A549 (cell line): ENCODE results near the gene RPH3AL. TPM values are rescaled to one million over a fixed set of nuclear protein-coding genes. Genes with fewer than 3 reads are reported as not detected.

Experiments used
- ATAC-seq, 2 experiments: fragments of 200-7000 bp in 1 of 2; fragments of >200 bp in 1 of 2; cut with Nextera tagmentation in 1 of 2; cut with Tn5 transposase in 1 of 2; 3 replicates each; pipeline versions ENCODE4 v1.8.0 to v1.9.1; 2018 to 2020; ENCODE audit warnings: mild to moderate bottlenecking in 1 of 2, moderate library complexity in 1 of 2
- CTCF ChIA-PET: fragments of 300-600 bp; sonication (Branson Sonifier 250); formaldehyde crosslinking; extraction: SDS; loops from one replicate; lab custom pipeline; 2021; ENCODE audit warnings: antibody characterized with exemption, inconsistent platforms; lab: Yijun Ruan, JAX
- POLR2A ChIA-PET: fragments of 350-600 bp; formaldehyde crosslinking; extraction: SDS; loops from one replicate; lab custom pipeline; 2021; ENCODE audit warnings: antibody characterized with exemption, inconsistent platforms; lab: Yijun Ruan, JAX
- DNase-seq, 2 experiments: peaks; one replicate each; pipeline versions ENCODE4 v3.0.0 to v3.0.0-alpha.2; 2011 to 2016; ENCODE audit warnings: low read depth in 1 of 2, low spot score in 1 of 2
- FAIRE-seq: peaks from 2 replicates; lab custom pipeline; 2011; peaks lifted over from hg19 to GRCh38; lab: Jason Lieb, UNC
- H3K27ac ChIP-seq, 2 experiments: fragments of >200 bp; sonication (Bioruptor Twin); formaldehyde crosslinking; 3 replicates each; pipeline ENCODE4 v1.5.1; 2016 to 2017
- H3K4me1 ChIP-seq: fragments of >200 bp; sonication (Bioruptor Twin); formaldehyde crosslinking; 3 replicates; pipeline ENCODE4 v1.6.1; 2016
- H3K4me2 ChIP-seq: fragments of >200 bp; sonication (Bioruptor Twin); formaldehyde crosslinking; 3 replicates; pipeline ENCODE4 v1.6.1; 2016
- H3K4me3 ChIP-seq: fragments of >200 bp; sonication (Bioruptor Twin); formaldehyde crosslinking; 3 replicates; pipeline ENCODE4 v1.5.1; 2016
- H3K9me3 ChIP-seq: fragments of >200 bp; sonication (Bioruptor Twin); formaldehyde crosslinking; 3 replicates; pipeline ENCODE4 v1.6.1; 2016
- CBX8 ChIP-seq: fragments of 200-600 bp; sonication (generic); IDR thresholded peaks from 2 replicates; pipeline ENCODE4 v1.6.1; 2016
- CEBPB ChIP-seq, 2 experiments: fragments of >200 bp in 1 of 2; sonication (Bioruptor Twin) in 1 of 2; formaldehyde crosslinking in 1 of 2; IDR thresholded peaks; 2 replicates each; pipeline ENCODE4 v1.6.1; 2012 to 2016
- CHD2 ChIP-seq: fragments of 150-350 bp; IDR thresholded peaks from 2 replicates; pipeline ENCODE4 v1.6.1; 2014; ENCODE audit warnings: low read length; ENCODE audit not compliant: partially characterized antibody
- CHD4 ChIP-seq: fragments of 200-600 bp; sonication (generic); IDR thresholded peaks from 2 replicates; pipeline ENCODE4 v1.6.1; 2016; ENCODE audit warnings: antibody characterized with exemption, mild to moderate bottlenecking, borderline replicate concordance
- EHMT2 ChIP-seq: fragments of 200-600 bp; sonication (generic); IDR thresholded peaks from 2 replicates; pipeline ENCODE4 v1.6.1; 2016; ENCODE audit warnings: antibody characterized with exemption, low read depth, mild to moderate bottlenecking, moderate library complexity
- EP300 ChIP-seq, 2 experiments: fragments of >200 bp; sonication (Bioruptor Twin); formaldehyde crosslinking; IDR thresholded peaks; 2 replicates in 1 of 2; 3 replicates in 1 of 2; pipeline ENCODE4 v1.6.1; 2016 to 2017
- ESRRA ChIP-seq: fragments of 150-350 bp; IDR thresholded peaks from 2 replicates; pipeline ENCODE4 v1.6.1; 2014; ENCODE audit warnings: mild to moderate bottlenecking, low read length, borderline replicate concordance
- FOSB ChIP-seq: fragments of 250-450 bp; sonication (Bioruptor Pico); IDR thresholded peaks from 2 replicates; pipeline ENCODE4 v1.5.0; 2020; ENCODE audit warnings: mild to moderate bottlenecking, moderate library complexity
- FOXS1 ChIP-seq: fragments of 250-450 bp; sonication (Bioruptor Pico); IDR thresholded peaks from 2 replicates; pipeline ENCODE4 v1.5.0; 2020; ENCODE audit warnings: mild to moderate bottlenecking, moderate library complexity
- GATA3 ChIP-seq: IDR thresholded peaks from 2 replicates; pipeline ENCODE4 v1.6.1; 2012; ENCODE audit warnings: borderline replicate concordance
- HOXA7 ChIP-seq: fragments of 250-450 bp; sonication (Bioruptor Pico); IDR thresholded peaks from 2 replicates; pipeline ENCODE4 v1.5.0; 2020; ENCODE audit warnings: mild to moderate bottlenecking, moderate library complexity
- HOXB13 ChIP-seq: fragments of 250-450 bp; sonication (Bioruptor Pico); IDR thresholded peaks from 2 replicates; pipeline ENCODE4 v1.5.0; 2020; ENCODE audit warnings: low read depth, mild to moderate bottlenecking, moderate library complexity
- HOXB5 ChIP-seq: fragments of 250-450 bp; sonication (Bioruptor Pico); IDR thresholded peaks from 2 replicates; pipeline ENCODE4 v1.5.0; 2020; ENCODE audit warnings: mild to moderate bottlenecking, moderate library complexity
- KDM1A ChIP-seq: fragments of 200-600 bp; sonication (generic); IDR thresholded peaks from 2 replicates; pipeline ENCODE4 v1.6.1; 2016; ENCODE audit warnings: low read depth, mild to moderate bottlenecking
- MAZ ChIP-seq: fragments of 150-350 bp; IDR thresholded peaks from 2 replicates; pipeline ENCODE4 v1.6.1; 2014; ENCODE audit warnings: antibody characterized with exemption, low read depth, low read length, borderline replicate concordance
- NPAS2 ChIP-seq: fragments of 250-450 bp; sonication (Bioruptor Pico); IDR thresholded peaks from 2 replicates; pipeline ENCODE4 v1.8.0; 2022; ENCODE audit warnings: mild to moderate bottlenecking, moderate library complexity, borderline replicate concordance
- NR3C1 ChIP-seq: fragments of >200 bp; sonication (Bioruptor Twin); formaldehyde crosslinking; IDR thresholded peaks from 3 replicates; pipeline ENCODE4 v1.6.1; 2017
- PHF8 ChIP-seq: fragments of 200-600 bp; sonication (generic); IDR thresholded peaks from 2 replicates; pipeline ENCODE4 v1.6.1; 2016; ENCODE audit warnings: low read depth, mild to moderate bottlenecking, antibody characterized with exemption, moderate library complexity, borderline replicate concordance
- POLR2A ChIP-seq: IDR thresholded peaks from 2 replicates; pipeline ENCODE4 v1.6.1; 2012; ENCODE audit warnings: mild to moderate bottlenecking, low read length
- POLR2AphosphoS2 ChIP-seq: conservative IDR thresholded peaks from 2 replicates; pipeline ENCODE4 v1.6.1; 2012; ENCODE audit warnings: low read length, improper control_type of control experiment, inconsistent platforms
- RARB ChIP-seq: fragments of 250-450 bp; sonication (Bioruptor Pico); IDR thresholded peaks from 2 replicates; pipeline ENCODE4 v1.8.0; 2021; ENCODE audit warnings: mild to moderate bottlenecking, moderate library complexity
- RCOR1 ChIP-seq: fragments of 150-350 bp; IDR thresholded peaks from 2 replicates; pipeline ENCODE4 v1.6.1; 2014; ENCODE audit warnings: antibody characterized with exemption, low read length, low read depth
- SMC3 ChIP-seq: fragments of >200 bp; sonication (Bioruptor Twin); formaldehyde crosslinking; IDR thresholded peaks from 3 replicates; pipeline ENCODE4 v1.6.1; 2018; ENCODE audit warnings: inconsistent platforms
- TFCP2L1 ChIP-seq: fragments of 250-450 bp; sonication (Bioruptor Pico); IDR thresholded peaks from 2 replicates; pipeline ENCODE4 v1.5.0; 2021; ENCODE audit warnings: mild to moderate bottlenecking
- ZC3H11A ChIP-seq: fragments of 450-650 bp; IDR thresholded peaks from 2 replicates; pipeline ENCODE4 v1.6.1; 2014; ENCODE audit warnings: antibody characterized with exemption, mild to moderate bottlenecking
- ZFP36 ChIP-seq: fragments of 450-650 bp; IDR thresholded peaks from 2 replicates; pipeline ENCODE4 v1.6.1; 2014; ENCODE audit warnings: borderline replicate concordance; ENCODE audit not compliant: partially characterized antibody
- ZNF302 ChIP-seq: fragments of 250-450 bp; sonication (Bioruptor Pico); IDR thresholded peaks from 2 replicates; pipeline ENCODE4 v1.9.0; 2021; ENCODE audit warnings: inconsistent platforms, mild to moderate bottlenecking, moderate library complexity
- WGBS: methylation state at CpG from one replicate; pipeline ENCODE4 v1.1.6; 2017; ENCODE audit errors: missing lambda C conversion rate; 5-methylcytosine and 5-hydroxymethylcytosine counted together
- polyA plus RNA-seq, 4 experiments: library from polyadenylated mRNA; depleted of rRNA in 3 of 4; stranded (reverse); fragments of >200 nt; fragmentation: RNase III in 1 of 4; extraction: RNeasy Plus Mini Kit Qiagen cat#74134 plus additional on column Dnase treatment in 1 of 4; gene quantifications; 2 replicates in 3 of 4; 3 replicates in 1 of 4; pipeline ENCODE4 v1.2.3, GENCODE V29; 2011 to 2017
- TF ChIP-seq, protein P1 (sequence below): fragments of >200 bp; sonication (Bioruptor Twin); formaldehyde crosslinking; IDR thresholded peaks from 2 replicates; pipeline ENCODE4 v1.6.1; 2016
- TF ChIP-seq, protein P2 (sequence below): fragments of 200-600 bp; sonication (generic); IDR thresholded peaks from 2 replicates; pipeline ENCODE4 v1.6.1; 2016; ENCODE audit warnings: antibody characterized with exemption, mild to moderate bottlenecking, moderate library complexity
- TF ChIP-seq, protein P3 (sequence below): fragments of >200 bp; sonication (Bioruptor Twin); formaldehyde crosslinking; IDR thresholded peaks from 3 replicates; pipeline ENCODE4 v1.6.1; 2016
- TF ChIP-seq, protein P4 (sequence below): IDR thresholded peaks from 2 replicates; pipeline ENCODE4 v1.6.1; 2012
- TF ChIP-seq, protein P5 (sequence below): fragments of 150-350 bp; IDR thresholded peaks from 2 replicates; pipeline ENCODE4 v1.6.1; 2014; ENCODE audit warnings: low read depth, mild to moderate bottlenecking, low read length
- TF ChIP-seq, protein P6 (sequence below): fragments of 250-450 bp; sonication (Bioruptor Pico); IDR thresholded peaks from 2 replicates; pipeline ENCODE4 v1.5.0; 2021; ENCODE audit warnings: mild to moderate bottlenecking, moderate library complexity, borderline replicate concordance

Gene RPH3AL
- polyA plus RNA-seq, 2 of the 4 experiments (the other 2 are of a cell fraction): 23.3 to 31.1 TPM

DNA sequence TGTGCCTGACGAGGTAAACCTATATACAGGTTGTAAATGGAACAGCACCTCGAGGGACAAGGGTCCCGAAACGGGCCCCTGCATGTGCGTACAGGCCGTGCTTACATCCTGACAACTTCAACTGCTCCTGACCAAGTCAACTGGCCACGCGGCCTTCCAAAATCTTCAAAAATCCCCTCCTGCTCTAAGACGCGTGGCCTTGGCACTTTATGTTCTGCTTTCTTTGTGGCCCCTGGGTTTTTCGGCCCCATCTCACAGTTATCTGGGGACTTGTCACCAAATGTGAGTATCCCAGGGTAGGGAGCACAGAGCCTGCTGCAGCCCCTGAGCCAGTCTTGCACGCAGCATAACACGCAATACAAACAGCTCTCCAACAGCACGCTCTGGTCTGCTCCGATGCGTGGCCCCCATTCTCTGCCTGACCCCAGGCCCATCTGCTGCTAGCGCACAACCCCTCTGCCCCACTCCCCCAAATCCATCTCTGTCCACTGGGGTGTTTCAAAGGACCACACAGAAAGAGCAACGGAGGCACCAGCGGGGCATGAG is 659 bp downstream of the RPH3AL start:
- Histone ChIP-seq H3K27ac (peak overlapping the region; percentile 97 to 98), H3K4me2 (peak overlapping the region; percentile 85), H3K9me3 (no peaks in the 10 kb centered on the region), H3K4me3 (peak overlapping the region; percentile 48), H3K4me1 (peaks cover 72% of the 10 kb centered on the region)
- DNase-seq: peak in 1 of 2 experiments; percentile 57
- peak; percentile 10 to 17; a peak in 5 of 6 replicates for ATAC-seq
- WGBS: 24% methylated on average over 19 of the region's 19 CpGs
- ChIA-PET CTCF (interaction anchor here (0.9 to 3.8 kb wide), 4 partner anchors 13 to 348 kb away, joined by 3 to 25 read pairs (median 4); no protein-coding TSS in a partner anchor), POLR2A (interaction anchor here (1.3 to 1.5 kb wide), 3 partner anchors 12 to 34 kb away, joined by 3 to 6 read pairs (median 3); no protein-coding TSS in a partner anchor)
- peak; percentile 76 for FAIRE-seq
- no peak for TF ChIP-seq GATA3
- peak; percentile 67; the same call in 1 of the 2 replicates for TF ChIP-seq FOXS1 (CRISPR knock-in tag)
- TF ChIP-seq FOSB (CRISPR knock-in tag): peak; percentile 89
- TF ChIP-seq, protein P1, sequence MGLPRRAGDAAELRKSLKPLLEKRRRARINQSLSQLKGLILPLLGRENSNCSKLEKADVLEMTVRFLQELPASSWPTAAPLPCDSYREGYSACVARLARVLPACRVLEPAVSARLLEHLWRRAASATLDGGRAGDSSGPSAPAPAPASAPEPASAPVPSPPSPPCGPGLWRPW: no peak
- no peak for TF ChIP-seq EP300 (IDR thresholded peaks at IDR 0.05)
- no peak for TF ChIP-seq CEBPB (IDR thresholded peaks at IDR 0.05)
- TF ChIP-seq HOXB13: peak; percentile 46
- no peak for TF ChIP-seq EHMT2
- TF ChIP-seq NR3C1: no peak
- TF ChIP-seq HOXB5 (CRISPR knock-in tag): peak; percentile 91
- no peak for TF ChIP-seq KDM1A
- no peak for TF ChIP-seq ZC3H11A
- TF ChIP-seq PHF8: 0 out of 2 replicates have a peak, but pooled peaks have one; percentile 18
- no peak; the same call in 1 of the 2 replicates for TF ChIP-seq TFCP2L1
- TF ChIP-seq, protein P2, sequence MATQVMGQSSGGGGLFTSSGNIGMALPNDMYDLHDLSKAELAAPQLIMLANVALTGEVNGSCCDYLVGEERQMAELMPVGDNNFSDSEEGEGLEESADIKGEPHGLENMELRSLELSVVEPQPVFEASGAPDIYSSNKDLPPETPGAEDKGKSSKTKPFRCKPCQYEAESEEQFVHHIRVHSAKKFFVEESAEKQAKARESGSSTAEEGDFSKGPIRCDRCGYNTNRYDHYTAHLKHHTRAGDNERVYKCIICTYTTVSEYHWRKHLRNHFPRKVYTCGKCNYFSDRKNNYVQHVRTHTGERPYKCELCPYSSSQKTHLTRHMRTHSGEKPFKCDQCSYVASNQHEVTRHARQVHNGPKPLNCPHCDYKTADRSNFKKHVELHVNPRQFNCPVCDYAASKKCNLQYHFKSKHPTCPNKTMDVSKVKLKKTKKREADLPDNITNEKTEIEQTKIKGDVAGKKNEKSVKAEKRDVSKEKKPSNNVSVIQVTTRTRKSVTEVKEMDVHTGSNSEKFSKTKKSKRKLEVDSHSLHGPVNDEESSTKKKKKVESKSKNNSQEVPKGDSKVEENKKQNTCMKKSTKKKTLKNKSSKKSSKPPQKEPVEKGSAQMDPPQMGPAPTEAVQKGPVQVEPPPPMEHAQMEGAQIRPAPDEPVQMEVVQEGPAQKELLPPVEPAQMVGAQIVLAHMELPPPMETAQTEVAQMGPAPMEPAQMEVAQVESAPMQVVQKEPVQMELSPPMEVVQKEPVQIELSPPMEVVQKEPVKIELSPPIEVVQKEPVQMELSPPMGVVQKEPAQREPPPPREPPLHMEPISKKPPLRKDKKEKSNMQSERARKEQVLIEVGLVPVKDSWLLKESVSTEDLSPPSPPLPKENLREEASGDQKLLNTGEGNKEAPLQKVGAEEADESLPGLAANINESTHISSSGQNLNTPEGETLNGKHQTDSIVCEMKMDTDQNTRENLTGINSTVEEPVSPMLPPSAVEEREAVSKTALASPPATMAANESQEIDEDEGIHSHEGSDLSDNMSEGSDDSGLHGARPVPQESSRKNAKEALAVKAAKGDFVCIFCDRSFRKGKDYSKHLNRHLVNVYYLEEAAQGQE: no peak
- 0 out of 2 replicates have a peak, but pooled peaks have one; percentile 31 for TF ChIP-seq RARB (CRISPR knock-in tag)
- TF ChIP-seq SMC3: no peak
- TF ChIP-seq, protein P3, sequence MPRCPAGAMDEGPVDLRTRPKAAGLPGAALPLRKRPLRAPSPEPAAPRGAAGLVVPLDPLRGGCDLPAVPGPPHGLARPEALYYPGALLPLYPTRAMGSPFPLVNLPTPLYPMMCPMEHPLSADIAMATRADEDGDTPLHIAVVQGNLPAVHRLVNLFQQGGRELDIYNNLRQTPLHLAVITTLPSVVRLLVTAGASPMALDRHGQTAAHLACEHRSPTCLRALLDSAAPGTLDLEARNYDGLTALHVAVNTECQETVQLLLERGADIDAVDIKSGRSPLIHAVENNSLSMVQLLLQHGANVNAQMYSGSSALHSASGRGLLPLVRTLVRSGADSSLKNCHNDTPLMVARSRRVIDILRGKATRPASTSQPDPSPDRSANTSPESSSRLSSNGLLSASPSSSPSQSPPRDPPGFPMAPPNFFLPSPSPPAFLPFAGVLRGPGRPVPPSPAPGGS: no peak
- TF ChIP-seq NPAS2: 0 out of 2 replicates have a peak, but pooled peaks have one; percentile 31
- no peak for TF ChIP-seq MAZ
- no peak for TF ChIP-seq ESRRA
- no peak for TF ChIP-seq RCOR1
- no peak for TF ChIP-seq CHD2
- TF ChIP-seq POLR2AphosphoS2: no peak
- TF ChIP-seq CBX8: no peak
- TF ChIP-seq POLR2A: peak; percentile 46
- TF ChIP-seq, protein P4, sequence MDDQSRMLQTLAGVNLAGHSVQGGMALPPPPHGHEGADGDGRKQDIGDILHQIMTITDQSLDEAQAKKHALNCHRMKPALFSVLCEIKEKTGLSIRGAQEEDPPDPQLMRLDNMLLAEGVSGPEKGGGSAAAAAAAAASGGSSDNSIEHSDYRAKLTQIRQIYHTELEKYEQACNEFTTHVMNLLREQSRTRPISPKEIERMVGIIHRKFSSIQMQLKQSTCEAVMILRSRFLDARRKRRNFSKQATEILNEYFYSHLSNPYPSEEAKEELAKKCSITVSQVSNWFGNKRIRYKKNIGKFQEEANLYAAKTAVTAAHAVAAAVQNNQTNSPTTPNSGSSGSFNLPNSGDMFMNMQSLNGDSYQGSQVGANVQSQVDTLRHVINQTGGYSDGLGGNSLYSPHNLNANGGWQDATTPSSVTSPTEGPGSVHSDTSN: no peak
- peak; percentile 62 for TF ChIP-seq ZNF302 (CRISPR knock-in tag)
- TF ChIP-seq CHD4: no peak
- no peak for TF ChIP-seq ZFP36
- TF ChIP-seq, protein P5, sequence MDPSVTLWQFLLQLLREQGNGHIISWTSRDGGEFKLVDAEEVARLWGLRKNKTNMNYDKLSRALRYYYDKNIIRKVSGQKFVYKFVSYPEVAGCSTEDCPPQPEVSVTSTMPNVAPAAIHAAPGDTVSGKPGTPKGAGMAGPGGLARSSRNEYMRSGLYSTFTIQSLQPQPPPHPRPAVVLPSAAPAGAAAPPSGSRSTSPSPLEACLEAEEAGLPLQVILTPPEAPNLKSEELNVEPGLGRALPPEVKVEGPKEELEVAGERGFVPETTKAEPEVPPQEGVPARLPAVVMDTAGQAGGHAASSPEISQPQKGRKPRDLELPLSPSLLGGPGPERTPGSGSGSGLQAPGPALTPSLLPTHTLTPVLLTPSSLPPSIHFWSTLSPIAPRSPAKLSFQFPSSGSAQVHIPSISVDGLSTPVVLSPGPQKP: no peak
- peak; percentile 91 for TF ChIP-seq HOXA7 (CRISPR knock-in tag)
- TF ChIP-seq, protein P6, sequence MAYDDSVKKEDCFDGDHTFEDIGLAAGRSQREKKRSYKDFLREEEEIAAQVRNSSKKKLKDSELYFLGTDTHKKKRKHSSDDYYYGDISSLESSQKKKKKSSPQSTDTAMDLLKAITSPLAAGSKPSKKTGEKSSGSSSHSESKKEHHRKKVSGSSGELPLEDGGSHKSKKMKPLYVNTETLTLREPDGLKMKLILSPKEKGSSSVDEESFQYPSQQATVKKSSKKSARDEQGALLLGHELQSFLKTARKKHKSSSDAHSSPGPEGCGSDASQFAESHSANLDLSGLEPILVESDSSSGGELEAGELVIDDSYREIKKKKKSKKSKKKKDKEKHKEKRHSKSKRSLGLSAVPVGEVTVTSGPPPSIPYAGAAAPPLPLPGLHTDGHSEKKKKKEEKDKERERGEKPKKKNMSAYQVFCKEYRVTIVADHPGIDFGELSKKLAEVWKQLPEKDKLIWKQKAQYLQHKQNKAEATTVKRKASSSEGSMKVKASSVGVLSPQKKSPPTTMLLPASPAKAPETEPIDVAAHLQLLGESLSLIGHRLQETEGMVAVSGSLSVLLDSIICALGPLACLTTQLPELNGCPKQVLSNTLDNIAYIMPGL (CRISPR knock-in tag): peak; percentile 74; the same call in 1 of the 2 replicates
